ENCODE results near the gene FITM1.
A peak's percentile ranks its signal among the peaks of the same experiment; 100 is the strongest.

FITM1 gene

DNA sequence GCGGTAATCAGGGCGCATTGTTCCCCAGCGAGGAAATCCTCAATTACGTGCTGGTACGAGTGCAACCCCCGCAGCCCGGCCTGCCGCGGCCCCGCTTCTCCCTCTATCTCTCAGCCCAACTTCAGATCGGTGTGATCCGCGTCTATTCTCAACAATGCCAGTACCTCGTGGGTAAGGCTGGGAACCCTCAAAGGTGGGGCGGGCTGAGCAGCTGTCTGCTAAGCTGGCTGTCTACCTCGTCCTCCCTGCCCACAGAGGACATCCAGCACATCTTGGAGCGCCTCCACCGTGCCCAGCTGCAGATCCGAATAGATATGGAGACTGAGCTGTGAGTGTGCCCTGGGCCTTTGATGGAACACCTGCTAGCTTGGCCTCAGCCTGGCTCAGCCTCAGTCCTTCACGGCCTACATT, 42.4 kb downstream of the FITM1 start (continued):
- TF ChIP-seq, protein P1, sequence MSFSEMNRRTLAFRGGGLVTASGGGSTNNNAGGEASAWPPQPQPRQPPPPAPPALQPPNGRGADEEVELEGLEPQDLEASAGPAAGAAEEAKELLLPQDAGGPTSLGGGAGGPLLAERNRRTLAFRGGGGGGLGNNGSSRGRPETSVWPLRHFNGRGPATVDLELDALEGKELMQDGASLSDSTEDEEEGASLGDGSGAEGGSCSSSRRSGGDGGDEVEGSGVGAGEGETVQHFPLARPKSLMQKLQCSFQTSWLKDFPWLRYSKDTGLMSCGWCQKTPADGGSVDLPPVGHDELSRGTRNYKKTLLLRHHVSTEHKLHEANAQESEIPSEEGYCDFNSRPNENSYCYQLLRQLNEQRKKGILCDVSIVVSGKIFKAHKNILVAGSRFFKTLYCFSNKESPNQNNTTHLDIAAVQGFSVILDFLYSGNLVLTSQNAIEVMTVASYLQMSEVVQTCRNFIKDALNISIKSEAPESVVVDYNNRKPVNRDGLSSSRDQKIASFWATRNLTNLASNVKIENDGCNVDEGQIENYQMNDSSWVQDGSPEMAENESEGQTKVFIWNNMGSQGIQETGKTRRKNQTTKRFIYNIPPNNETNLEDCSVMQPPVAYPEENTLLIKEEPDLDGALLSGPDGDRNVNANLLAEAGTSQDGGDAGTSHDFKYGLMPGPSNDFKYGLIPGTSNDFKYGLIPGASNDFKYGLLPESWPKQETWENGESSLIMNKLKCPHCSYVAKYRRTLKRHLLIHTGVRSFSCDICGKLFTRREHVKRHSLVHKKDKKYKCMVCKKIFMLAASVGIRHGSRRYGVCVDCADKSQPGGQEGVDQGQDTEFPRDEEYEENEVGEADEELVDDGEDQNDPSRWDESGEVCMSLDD (tag by site-specific recombination; IDR thresholded peaks at IDR 0.05), result no peak
- no peak for TF ChIP-seq BCL11A (tag by site-specific recombination; IDR thresholded peaks at IDR 0.05; ENCODE audit: low read depth)
- no peak for TF ChIP-seq ZNF792 (tag by site-specific recombination; IDR thresholded peaks at IDR 0.05)

DNA sequence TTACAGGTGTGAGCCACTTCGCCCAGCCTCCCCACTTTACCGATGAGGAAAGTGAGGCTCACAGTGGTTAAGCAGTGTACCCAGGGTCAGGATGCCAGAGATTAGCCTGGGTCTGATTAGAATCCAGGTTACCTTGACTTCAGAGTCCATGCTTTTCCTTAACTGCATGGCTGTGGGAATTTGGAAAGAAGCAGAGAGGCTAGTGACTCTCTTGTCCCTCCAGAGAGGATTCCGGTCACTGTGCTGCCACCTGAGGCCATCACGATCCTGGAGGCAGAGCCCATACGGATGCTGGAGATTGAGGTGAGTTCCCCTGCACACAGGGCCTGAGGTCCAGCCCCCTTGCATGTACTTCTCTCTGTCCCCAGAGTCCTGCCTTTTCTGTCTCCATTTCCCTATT, 46.1 kb downstream of the FITM1 start:
- no peak for TF ChIP-seq ZNF366 (tag by site-specific recombination; conservative IDR thresholded peaks at IDR 0.05)
- TF ChIP-seq ZNF214 (tag by site-specific recombination; IDR thresholded peaks at IDR 0.05; ENCODE audit: borderline replicate concordance), result no peak
- TF ChIP-seq IKZF3 (tag by site-specific recombination; IDR thresholded peaks at IDR 0.05), result no peak
- TF ChIP-seq ZNF211 (tag by site-specific recombination; IDR thresholded peaks at IDR 0.05; ENCODE audit: low read depth), result no peak
- TF ChIP-seq SP3 (tag by site-specific recombination; IDR thresholded peaks at IDR 0.05), result no peak
- TF ChIP-seq ZNF785 (tag by site-specific recombination; IDR thresholded peaks at IDR 0.05), result no peak
- TF ChIP-seq, protein P2, sequence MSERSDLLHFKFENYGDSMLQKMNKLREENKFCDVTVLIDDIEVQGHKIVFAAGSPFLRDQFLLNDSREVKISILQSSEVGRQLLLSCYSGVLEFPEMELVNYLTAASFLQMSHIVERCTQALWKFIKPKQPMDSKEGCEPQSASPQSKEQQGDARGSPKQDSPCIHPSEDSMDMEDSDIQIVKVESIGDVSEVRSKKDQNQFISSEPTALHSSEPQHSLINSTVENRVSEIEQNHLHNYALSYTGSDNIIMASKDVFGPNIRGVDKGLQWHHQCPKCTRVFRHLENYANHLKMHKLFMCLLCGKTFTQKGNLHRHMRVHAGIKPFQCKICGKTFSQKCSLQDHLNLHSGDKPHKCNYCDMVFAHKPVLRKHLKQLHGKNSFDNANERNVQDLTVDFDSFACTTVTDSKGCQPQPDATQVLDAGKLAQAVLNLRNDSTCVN (tag by site-specific recombination; optimal IDR thresholded peaks at IDR 0.05), result no peak
- TF ChIP-seq, protein P3, sequence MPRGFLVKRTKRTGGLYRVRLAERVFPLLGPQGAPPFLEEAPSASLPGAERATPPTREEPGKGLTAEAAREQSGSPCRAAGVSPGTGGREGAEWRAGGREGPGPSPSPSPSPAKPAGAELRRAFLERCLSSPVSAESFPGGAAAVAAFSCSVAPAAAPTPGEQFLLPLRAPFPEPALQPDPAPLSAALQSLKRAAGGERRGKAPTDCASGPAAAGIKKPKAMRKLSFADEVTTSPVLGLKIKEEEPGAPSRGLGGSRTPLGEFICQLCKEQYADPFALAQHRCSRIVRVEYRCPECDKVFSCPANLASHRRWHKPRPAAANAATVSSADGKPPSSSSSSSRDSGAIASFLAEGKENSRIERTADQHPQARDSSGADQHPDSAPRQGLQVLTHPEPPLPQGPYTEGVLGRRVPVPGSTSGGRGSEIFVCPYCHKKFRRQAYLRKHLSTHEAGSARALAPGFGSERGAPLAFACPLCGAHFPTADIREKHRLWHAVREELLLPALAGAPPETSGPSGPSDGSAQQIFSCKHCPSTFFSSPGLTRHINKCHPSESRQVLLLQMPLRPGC (tag by site-specific recombination; IDR thresholded peaks at IDR 0.05), result no peak
- TF ChIP-seq, protein P4, sequence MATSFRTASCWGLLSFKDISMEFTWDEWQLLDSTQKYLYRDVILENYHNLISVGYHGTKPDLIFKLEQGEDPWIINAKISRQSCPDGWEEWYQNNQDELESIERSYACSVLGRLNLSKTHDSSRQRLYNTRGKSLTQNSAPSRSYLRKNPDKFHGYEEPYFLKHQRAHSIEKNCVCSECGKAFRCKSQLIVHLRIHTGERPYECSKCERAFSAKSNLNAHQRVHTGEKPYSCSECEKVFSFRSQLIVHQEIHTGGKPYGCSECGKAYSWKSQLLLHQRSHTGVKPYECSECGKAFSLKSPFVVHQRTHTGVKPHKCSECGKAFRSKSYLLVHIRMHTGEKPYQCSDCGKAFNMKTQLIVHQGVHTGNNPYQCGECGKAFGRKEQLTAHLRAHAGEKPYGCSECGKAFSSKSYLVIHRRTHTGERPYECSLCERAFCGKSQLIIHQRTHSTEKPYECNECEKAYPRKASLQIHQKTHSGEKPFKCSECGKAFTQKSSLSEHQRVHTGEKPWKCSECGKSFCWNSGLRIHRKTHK (tag by site-specific recombination; IDR thresholded peaks at IDR 0.05), result no peak
- TF ChIP-seq ZNF660 (tag by site-specific recombination; IDR thresholded peaks at IDR 0.05), result no peak
- TF ChIP-seq SP7 (tag by site-specific recombination; IDR thresholded peaks at IDR 0.05), result no peak
- TF ChIP-seq ZBTB1 (tag by site-specific recombination; IDR thresholded peaks at IDR 0.05), result no peak
- H3K4me3 ChIP-seq (ENCODE audit: low read depth, low read length), result no peak overlapping the region
- H3K27ac ChIP-seq (ENCODE audit: extremely low read depth, low read depth, low read length), result 0 out of 2 replicates have a peak overlapping the region, but pooled peaks have one; percentile 9
- H3K36me3 ChIP-seq (ENCODE audit: control insufficient read depth in 2 of 2, insufficient read depth in 1 of 2, low read length in 2 of 2), result peaks cover 0 to 54% of the 10 kb centered on the region in 2 experiments; a peak in 2 of 3 replicates
- CTCF ChIA-PET, result no interaction called here
- H3K4me1 ChIP-seq (ENCODE audit: control insufficient read depth, insufficient read depth, low read length), result no peaks in the 10 kb centered on the region
- H3K9me3 ChIP-seq (ENCODE audit: control insufficient read depth, insufficient read depth, low read depth, low read length), result no peaks in the 10 kb centered on the region
- POLR2A ChIA-PET, result interaction anchor here (0.9 kb wide), 1 partner anchor 40 kb away, joined by 4 read pairs; the partner anchor contains the start of gene PSME1

Measured in HEK293 (cell line).